Tibial artery (tissue), 4 donors: ENCODE results near the gene CSRP3.

Experiments used
- DNase-seq, 2 donors: peaks; one replicate each; pipeline ENCODE4 v3.0.0-alpha.2; 2019
- H3K27ac ChIP-seq, 2 donors: fragments of 200-600 bp; sonication (generic) in 1 of 2; 1 replicate in 1 of 2; 2 replicates in 1 of 2; pipeline ENCODE4 v1.5.1; 2018 to 2019; ENCODE audit warnings: mild to moderate bottlenecking in 1 of 2
- H3K27me3 ChIP-seq, 2 donors: fragments of 200-600 bp; sonication (generic) in 1 of 2; one replicate each; pipeline versions ENCODE4 v1.5.1 to v1.6.0; 2016 to 2019
- H3K36me3 ChIP-seq, 3 donors: fragments of 200-600 bp; sonication (generic) in 2 of 3; one replicate each; pipeline ENCODE4 v1.5.1; 2016 to 2019; ENCODE audit warnings: mild to moderate bottlenecking in 2 of 3
- H3K4me1 ChIP-seq, 4 donors: fragments of 200-600 bp; sonication (generic) in 2 of 4; 1 replicate in 3 of 4; 2 replicates in 1 of 4; pipeline ENCODE4 v1.5.1; 2016 to 2019
- H3K4me3 ChIP-seq, 2 donors: fragments of 200-600 bp; sonication (generic) in 1 of 2; 1 replicate in 1 of 2; 2 replicates in 1 of 2; pipeline ENCODE4 v1.5.1; 2018 to 2019; ENCODE audit warnings: mild to moderate bottlenecking in 2 of 2
- H3K9me3 ChIP-seq, 3 donors: fragments of 200-600 bp; sonication (generic) in 1 of 3; one replicate each; pipeline ENCODE4 v1.5.1; 2016 to 2019
- CTCF ChIP-seq, 2 experiments: fragments of 200-600 bp in 1 of 2; fragments of 450-650 bp in 1 of 2; IDR thresholded peaks; one replicate each; pipeline ENCODE4 v1.5.1; 2017 to 2019; ENCODE audit warnings: antibody characterized with exemption in 2 of 2, mild to moderate bottlenecking in 1 of 2, moderate library complexity in 1 of 2
- intact Hi-C: fragments of 100-400 bp; cut with DNase I; formaldehyde crosslinking; loops from one replicate; pipeline ENCODE4 v1.15.0; 2023; ENCODE audit warnings: low total_unique reads

The CSRP3 gene

GRCh38 chr11:19185036-19185435 is 16.7 kb downstream of the CSRP3 start:
- Histone ChIP-seq H3K4me1 (no peaks in the 10 kb centered on the region), H3K36me3 (no peaks in the 10 kb centered on the region), H3K27ac (no peak overlapping the region), H3K27me3 (no peaks in the 10 kb centered on the region), H3K9me3 (no peaks in the 10 kb centered on the region), H3K4me3 (no peak overlapping the region)
- TF ChIP-seq CTCF (IDR thresholded peaks at IDR 0.05) = no peak
- intact Hi-C loops = no loop called here
- no peak for DNase-seq

- intact Hi-C loops = no loop called here
- no peaks in the 10 kb centered on the region for H3K4me1 ChIP-seq
- no peak overlapping the region for H3K4me3 ChIP-seq
- H3K36me3 ChIP-seq = no peaks in the 10 kb centered on the region
- H3K27me3 ChIP-seq = no peaks in the 10 kb centered on the region
- no peak for TF ChIP-seq CTCF (IDR thresholded peaks at IDR 0.05)
- no peak overlapping the region for H3K27ac ChIP-seq
- DNase-seq = no peak
- no peaks in the 10 kb centered on the region for H3K9me3 ChIP-seq
These were observed 18.1 kb downstream of the CSRP3 start for GRCh38 chr11:19183646-19184045.

- Histone ChIP-seq H3K27ac (no peak overlapping the region), H3K36me3 (no peaks in the 10 kb centered on the region), H3K4me3 (no peak overlapping the region), H3K4me1 (no peaks in the 10 kb centered on the region), H3K9me3 (no peaks in the 10 kb centered on the region), H3K27me3 (no peaks in the 10 kb centered on the region)
- DNase-seq = no peak
- intact Hi-C loops = no loop called here
- no peak for TF ChIP-seq CTCF (IDR thresholded peaks at IDR 0.05)
These were observed 20.1 kb downstream of the CSRP3 start for GRCh38 chr11:19181531-19182261.

- Histone ChIP-seq H3K9me3 (no peaks in the 10 kb centered on the region), H3K27ac (no peak overlapping the region), H3K4me1 (no peaks in the 10 kb centered on the region), H3K27me3 (no peaks in the 10 kb centered on the region), H3K36me3 (peaks cover 11 to 30% (median 12%) of the 10 kb centered on the region in 3 donors), H3K4me3 (no peak overlapping the region)
- no peak for TF ChIP-seq CTCF (IDR thresholded peaks at IDR 0.05)
- DNase-seq = no peak
- intact Hi-C loops = no loop called here
These were observed 25.1 kb downstream of the CSRP3 start for GRCh38 chr11:19176629-19177186.

- no peaks in the 10 kb centered on the region for H3K9me3 ChIP-seq
- no peaks in the 10 kb centered on the region for H3K27me3 ChIP-seq
- no peak overlapping the region for H3K27ac ChIP-seq
- TF ChIP-seq CTCF (IDR thresholded peaks at IDR 0.05) = no peak
- no peaks in the 10 kb centered on the region for H3K4me1 ChIP-seq
- H3K36me3 ChIP-seq = peaks cover 12 to 46% (median 17%) of the 10 kb centered on the region in 3 donors
- DNase-seq = no peak
- H3K4me3 ChIP-seq = no peak overlapping the region
- intact Hi-C loops = no loop called here
These were observed 27.7 kb downstream of the CSRP3 start for GRCh38 chr11:19173964-19174638.
